NCI-H774 (cell line): ENCODE data around the gene NFE2.
"Not testable (repeated sequence)": the region's sequence is repeated elsewhere in the genome, so short reads cannot be mapped to it uniquely, and the experiment has no call there.

Source experiments
- DNase-seq: peaks from one replicate; lab custom pipeline; 2025; lab: John Stamatoyannopoulos, UW

NFE2 gene

DNA sequence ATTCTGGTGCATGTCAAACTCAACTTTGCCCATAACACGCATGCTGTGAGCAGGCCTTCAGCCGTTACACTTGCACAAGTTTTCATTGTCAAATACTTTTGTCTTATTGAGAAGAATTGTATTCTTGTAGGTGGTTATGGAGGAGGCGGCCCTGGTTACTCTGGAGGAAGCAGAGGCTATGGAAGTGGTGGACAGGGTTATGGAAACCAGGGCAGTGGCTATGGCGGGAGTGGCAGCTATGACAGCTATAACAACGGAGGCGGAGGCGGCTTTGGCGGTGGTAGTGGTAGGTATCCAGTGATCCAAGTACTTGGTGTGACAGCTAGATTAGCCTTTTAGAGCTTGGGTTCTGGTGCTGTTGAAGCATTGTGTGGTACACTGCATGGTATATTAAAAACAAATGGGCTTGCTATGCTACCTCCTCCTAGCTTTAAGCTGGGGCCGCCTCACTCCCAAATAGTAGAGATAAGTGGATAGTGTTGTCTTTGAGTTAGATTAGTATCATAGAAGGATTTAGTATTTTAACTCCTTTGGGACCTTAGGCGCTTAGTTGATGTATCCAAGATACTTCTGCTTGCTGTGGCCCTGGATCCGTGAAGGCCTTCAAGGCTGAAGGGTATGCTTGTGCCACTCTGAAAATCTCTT, 17.7 kb downstream of the NFE2 start:
- DNase-seq = no peak

GRCh38 chr12:54281694-54282093, 19.1 kb downstream of the NFE2 start:
- DNase-seq = not testable (repeated sequence)

GRCh38 chr12:54281261-54281638, 19.6 kb downstream of the NFE2 start:
- not testable (repeated sequence) for DNase-seq

- DNase-seq = peak; percentile 99
These were observed 20.2 kb downstream of the NFE2 start, which contains the start of gene HNRNPA1 for GRCh38 chr12:54280468-54281260. Gene HNRNPA1 (plus strand): TSS chr12:54280726. CDS start chr12:54280808, 82 bp downstream.

- DNase-seq = peak; percentile 99
These were observed 21.0 kb downstream of the NFE2 start, which contains the start of gene CBX5 for GRCh38 chr12:54279632-54280467. Gene CBX5 (minus strand): TSS chr12:54280122. CDS start chr12:54257650, 22,472 bp downstream.

DNA sequence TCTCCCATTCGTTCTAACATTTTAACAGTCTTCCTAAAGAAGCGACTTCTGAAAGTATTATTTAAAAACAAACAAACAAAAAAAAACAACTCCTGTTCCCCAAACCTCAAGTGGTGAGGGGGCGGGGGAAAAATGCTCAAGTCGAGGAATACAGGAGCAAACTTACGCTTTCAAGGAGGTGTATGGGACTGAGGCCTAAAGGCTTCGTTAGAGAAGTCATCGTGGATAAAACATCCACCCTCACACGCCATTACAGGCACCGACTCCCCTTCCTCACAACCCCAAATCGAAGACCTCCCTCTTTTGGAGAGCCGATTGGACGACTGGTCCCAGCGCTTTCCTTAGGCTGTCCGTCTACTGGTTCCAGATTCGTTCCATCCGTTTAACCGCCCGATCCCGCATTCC, 21.6 kb downstream of the NFE2 start:
- DNase-seq = no peak

- DNase-seq = no peak
These were observed 23.0 kb downstream of the NFE2 start for GRCh38 chr12:54277823-54278276.

DNA sequence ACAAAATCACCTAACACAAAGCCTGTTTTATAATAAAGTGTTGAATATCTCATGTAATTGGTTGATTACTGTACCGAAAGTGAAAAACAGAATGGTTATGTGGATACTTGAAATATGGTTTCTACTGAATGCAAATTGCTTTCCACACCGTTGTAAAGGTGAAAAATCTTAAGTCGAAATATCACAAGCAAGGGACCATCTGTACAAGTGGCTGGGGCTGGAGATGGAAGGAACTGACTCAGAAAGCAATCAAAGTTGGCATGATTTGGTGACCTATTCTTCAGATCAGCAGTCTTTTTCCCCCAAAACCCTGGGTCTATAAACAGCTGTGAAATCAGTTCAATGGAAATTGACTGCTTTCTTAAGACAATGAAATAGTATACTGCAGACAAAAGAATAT, 24.4 kb downstream of the NFE2 start:
- no peak for DNase-seq

DNA sequence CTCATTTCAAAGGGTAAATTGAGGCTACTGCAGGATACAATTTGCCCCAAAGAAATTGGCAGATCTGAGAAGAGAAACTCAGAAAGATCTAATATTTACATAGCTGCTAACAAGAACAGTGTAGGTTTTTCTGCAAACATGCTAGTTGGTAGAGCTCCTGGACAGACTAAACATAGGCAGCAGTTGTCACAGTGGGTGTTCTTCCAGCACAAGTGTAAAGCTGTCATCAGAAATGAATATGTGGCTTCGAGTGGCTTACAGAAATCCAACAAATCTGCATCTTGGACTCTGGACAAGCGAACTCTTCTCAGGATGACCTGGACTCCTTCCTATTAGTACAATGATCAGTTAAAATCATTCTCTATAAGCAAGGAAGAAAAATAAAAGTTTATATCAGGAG, 26.8 kb downstream of the NFE2 start:
- peak; percentile 71 for DNase-seq

- DNase-seq = no peak
These were observed 28.6 kb downstream of the NFE2 start for GRCh38 chr12:54272214-54272613.

- no peak for DNase-seq
These were observed 30.5 kb downstream of the NFE2 start for GRCh38 chr12:54270345-54270744.

GRCh38 chr12:54266852-54267251, 34.0 kb downstream of the NFE2 start:
- no peak for DNase-seq

GRCh38 chr12:54265364-54265812, 35.4 kb downstream of the NFE2 start:
- DNase-seq = no peak

GRCh38 chr12:54262403-54262925, 38.4 kb downstream of the NFE2 start:
- DNase-seq = no peak

GRCh38 chr12:54261815-54262402, 38.9 kb downstream of the NFE2 start:
- no peak for DNase-seq

DNA sequence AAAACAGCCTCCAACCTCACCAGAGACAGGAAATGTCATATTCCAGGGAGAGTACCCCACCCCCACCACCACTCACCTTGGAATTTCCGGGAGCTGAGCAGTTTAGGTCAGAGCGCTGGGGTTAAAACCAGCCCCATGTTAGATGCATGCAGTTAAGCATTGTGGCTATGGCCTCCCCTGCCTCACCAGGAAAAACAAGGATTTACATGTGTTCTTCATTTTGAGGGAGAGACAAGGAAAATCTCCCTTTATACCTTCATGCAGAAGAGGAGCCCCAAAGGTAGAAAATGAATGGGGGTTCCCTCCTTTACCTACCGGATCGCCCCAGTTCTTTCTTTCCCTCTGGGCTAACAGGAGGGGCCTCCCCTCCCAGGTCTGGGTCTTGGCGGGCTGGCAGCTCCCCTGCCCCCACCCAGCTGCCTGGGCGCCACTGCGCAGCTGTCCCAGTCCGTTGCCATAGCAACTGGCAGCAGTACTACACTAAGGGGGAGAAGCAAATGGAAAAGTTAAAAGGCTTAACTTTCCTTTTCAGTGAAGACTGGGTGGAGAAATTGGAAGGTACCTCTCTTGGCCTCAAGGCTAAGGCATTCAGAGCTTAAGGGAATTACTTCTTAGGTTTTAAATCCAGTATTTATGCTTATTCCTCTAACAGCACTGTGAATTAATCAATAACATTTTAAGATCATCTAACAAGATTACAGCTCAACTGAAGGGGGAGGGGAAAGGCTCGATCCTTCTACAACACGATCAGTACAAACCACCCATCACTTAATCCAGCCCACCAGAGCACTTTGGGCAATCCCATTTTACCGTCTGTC, 41.4 kb downstream of the NFE2 start:
- DNase-seq = peak; percentile 96

GRCh38 chr12:54258201-54258681, 42.6 kb downstream of the NFE2 start:
- DNase-seq = no peak

DNA sequence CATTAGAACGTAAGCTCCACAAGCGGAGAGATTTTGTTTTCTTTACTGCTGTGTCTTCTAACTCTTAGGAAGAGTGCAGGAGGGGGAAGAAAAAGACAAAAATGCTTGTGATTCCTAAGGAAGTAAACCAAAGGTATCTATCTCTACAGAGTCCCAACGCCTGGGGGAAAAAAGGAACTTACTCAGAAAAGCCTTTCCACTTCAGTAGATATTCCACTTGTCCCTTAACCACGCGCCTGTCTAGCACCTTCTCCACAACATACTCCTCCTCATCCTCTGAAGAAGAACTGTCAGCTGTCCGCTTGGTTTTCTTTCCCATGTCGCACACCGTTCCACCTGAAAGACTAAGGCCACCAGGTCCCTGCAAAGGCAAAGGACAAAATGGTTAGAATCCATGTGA, 43.5 kb downstream of the NFE2 start:
- no peak for DNase-seq

GRCh38 chr12:54253240-54253639, 47.6 kb downstream of the NFE2 start:
- DNase-seq = no peak

- peak; percentile 41 for DNase-seq
These were observed 49.0 kb downstream of the NFE2 start for GRCh38 chr12:54251667-54252284.
